ENCODE results near the gene ARL10. TPM values are rescaled to one million over a fixed set of nuclear protein-coding genes. Genes with fewer than 3 reads are reported as not detected.

Gene ARL10
- total RNA-seq, 1 experiment from 2014 or later = 0.05 TPM

DNA sequence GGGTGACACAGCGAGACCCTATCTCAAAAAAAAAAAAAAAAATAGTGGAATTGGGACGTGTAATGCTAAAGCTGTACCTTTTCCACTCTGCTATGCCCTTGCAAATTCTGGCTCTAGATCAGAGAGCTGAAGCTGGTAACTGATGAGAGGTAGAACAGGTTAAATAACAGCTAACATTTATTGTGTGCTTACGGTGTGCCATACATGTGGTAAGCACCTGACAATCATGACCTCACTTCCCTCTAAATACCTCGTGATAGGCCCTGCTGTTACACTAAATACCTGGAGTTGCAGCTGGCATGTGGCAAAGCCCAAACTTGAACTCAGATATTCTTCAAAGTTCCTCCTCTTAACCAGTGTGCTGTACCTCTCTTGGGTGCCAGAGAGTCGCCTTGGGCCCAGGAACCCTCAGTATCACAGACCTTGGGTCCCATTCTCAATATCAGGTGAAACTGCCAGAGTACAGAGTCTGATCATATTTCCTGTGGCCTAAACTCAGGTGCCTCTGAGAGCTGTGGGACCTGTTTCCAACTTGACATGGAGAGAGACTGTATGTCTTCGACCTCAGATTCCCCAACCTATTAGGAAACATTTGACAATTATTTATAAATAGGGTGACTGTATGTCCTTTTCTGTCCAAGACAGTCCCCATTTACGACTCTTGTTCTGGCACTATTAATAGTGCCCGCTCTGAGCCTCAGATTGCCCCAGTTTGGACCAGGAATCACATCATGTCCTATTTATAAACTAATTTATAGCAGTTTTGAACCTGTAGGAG lies 4.8 kb downstream of the ARL10 start:
- peaks cover 12 to 21% of the 10 kb centered on the region in 2 experiments for H3K4me1 ChIP-seq (ENCODE audit: control insufficient read depth in 1 of 2, insufficient read depth in 2 of 2, low read length in 2 of 2)
- H3K27me3 ChIP-seq (ENCODE audit: insufficient read depth, low read length) = no peaks in the 10 kb centered on the region
- no peak for TF ChIP-seq EZH2 (IDR thresholded peaks at IDR 0.05)
- no peak for TF ChIP-seq FOSL1 (IDR thresholded peaks at IDR 0.05; ENCODE audit: low read depth)
- TF ChIP-seq JUND (IDR thresholded peaks at IDR 0.05) = no peak
- TF ChIP-seq, protein P1, sequence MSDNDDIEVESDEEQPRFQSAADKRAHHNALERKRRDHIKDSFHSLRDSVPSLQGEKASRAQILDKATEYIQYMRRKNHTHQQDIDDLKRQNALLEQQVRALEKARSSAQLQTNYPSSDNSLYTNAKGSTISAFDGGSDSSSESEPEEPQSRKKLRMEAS (IDR thresholded peaks at IDR 0.05) = no peak
- no peak for TF ChIP-seq ELF1 (IDR thresholded peaks at IDR 0.05; ENCODE audit: borderline replicate concordance, low read depth)
- no peak for TF ChIP-seq ZNF274 (IDR thresholded peaks at IDR 0.05; ENCODE audit: low read depth, low read length)
- no peak for TF ChIP-seq ATF3 (IDR thresholded peaks at IDR 0.05)
- TF ChIP-seq EZH2phosphoT487 (IDR thresholded peaks at IDR 0.05; ENCODE audit: borderline replicate concordance) = no peak
- TF ChIP-seq SP1 (IDR thresholded peaks at IDR 0.05; ENCODE audit: low read depth) = no peak
- TF ChIP-seq REST (IDR thresholded peaks at IDR 0.05; ENCODE audit: low read depth) = no peak
- no peak overlapping the region for H3K4me2 ChIP-seq (ENCODE audit: low read length)
- no peaks in the 10 kb centered on the region for H3K9me3 ChIP-seq (ENCODE audit: control insufficient read depth in 1 of 2, insufficient read depth in 1 of 2, low read depth in 1 of 2, low read length in 2 of 2)
- RAD21 ChIA-PET (ENCODE audit: low non-redundant PET in 1 of 2, low total read pairs in 2 of 2, uncharacterized antibody in 2 of 2, unreplicated experiment in 2 of 2) = no interaction called here
- H3K9me2 ChIP-seq (ENCODE audit: insufficient read depth) = no peaks in the 10 kb centered on the region
- no peaks in the 10 kb centered on the region for H3K36me3 ChIP-seq (ENCODE audit: control insufficient read depth in 1 of 2, insufficient read depth in 2 of 2, low read length in 2 of 2)
- CTCF ChIA-PET = interaction anchor here (0.7 kb wide), 1 partner anchor 11 kb away, joined by 3 read pairs; no protein-coding TSS in a partner anchor
- POLR2A ChIA-PET = interaction anchor here (1.2 kb wide), 1 partner anchor 8 kb away, joined by 3 read pairs; the partner anchor contains the start of gene KIAA1191
- DNase-seq (ENCODE audit: low read depth, low spot score) (no peak), ATAC-seq (no peak)
- H3K79me2 ChIP-seq (ENCODE audit: insufficient read depth, low read length) = no peaks in the 10 kb centered on the region
- H4K20me1 ChIP-seq (ENCODE audit: insufficient read depth) = no peaks in the 10 kb centered on the region
- no peak overlapping the region for H3K27ac ChIP-seq (ENCODE audit: low read depth, low read length)
- H3K9ac ChIP-seq (ENCODE audit: low read length) = no peak overlapping the region
- no peak overlapping the region for H2AFZ ChIP-seq (ENCODE audit: low read depth, low read length, poor library complexity, severe bottlenecking)
- no TSS peak for BruUV-seq (replicated peaks)
- intact Hi-C loops (cut with micrococcal nuclease) = no loop called here
- H3K4me3 ChIP-seq (replicated peaks in 1 of 2; ENCODE audit: low read depth in 1 of 2, low read length in 2 of 2) = no peak overlapping the region
